ENCODE data around the gene NASP. TPM values are rescaled to one million over a fixed set of nuclear protein-coding genes. Genes with fewer than 3 reads are reported as not detected.
A peak's percentile ranks its signal among the peaks of the same experiment; 100 is the strongest.

Gene NASP
- total and polyA plus RNA-seq, 2 of the 13 experiments (the other 11 are each of a cell fraction or from before 2014, with no cell fraction given) = 132 to 256 TPM

GRCh38 chr1:45554198-45554597, 29.6 kb upstream of the NASP start (continued):
- TF ChIP-seq, protein P1, sequence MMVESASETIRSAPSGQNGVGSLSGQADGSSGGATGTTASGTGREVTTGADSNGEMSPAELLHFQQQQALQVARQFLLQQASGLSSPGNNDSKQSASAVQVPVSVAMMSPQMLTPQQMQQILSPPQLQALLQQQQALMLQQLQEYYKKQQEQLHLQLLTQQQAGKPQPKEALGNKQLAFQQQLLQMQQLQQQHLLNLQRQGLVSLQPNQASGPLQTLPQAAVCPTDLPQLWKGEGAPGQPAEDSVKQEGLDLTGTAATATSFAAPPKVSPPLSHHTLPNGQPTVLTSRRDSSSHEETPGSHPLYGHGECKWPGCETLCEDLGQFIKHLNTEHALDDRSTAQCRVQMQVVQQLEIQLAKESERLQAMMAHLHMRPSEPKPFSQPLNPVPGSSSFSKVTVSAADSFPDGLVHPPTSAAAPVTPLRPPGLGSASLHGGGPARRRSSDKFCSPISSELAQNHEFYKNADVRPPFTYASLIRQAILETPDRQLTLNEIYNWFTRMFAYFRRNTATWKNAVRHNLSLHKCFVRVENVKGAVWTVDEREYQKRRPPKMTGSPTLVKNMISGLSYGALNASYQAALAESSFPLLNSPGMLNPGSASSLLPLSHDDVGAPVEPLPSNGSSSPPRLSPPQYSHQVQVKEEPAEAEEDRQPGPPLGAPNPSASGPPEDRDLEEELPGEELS (CRISPR knock-in tag; IDR thresholded peaks at IDR 0.05) = peak; percentile 31; the same call in 1 of the 2 replicates
- TF ChIP-seq MAX (IDR thresholded peaks at IDR 0.05) (peak; percentile 24; the same call in 1 of the 2 replicates), ZNF792 (CRISPR knock-in tag; IDR thresholded peaks at IDR 0.05) (no peak), JUND (CRISPR knock-in tag; IDR thresholded peaks at IDR 0.05) (no peak), MED1 (CRISPR knock-in tag; IDR thresholded peaks at IDR 0.05) (0 out of 2 replicates have a peak, but pooled peaks have one; percentile 21), TGIF2 (CRISPR knock-in tag; IDR thresholded peaks at IDR 0.05) (no peak), HNRNPH1 (optimal IDR thresholded peaks at IDR 0.05; ENCODE audit: low read depth, low read length) (no peak), ZNF121 (CRISPR knock-in tag; IDR thresholded peaks at IDR 0.05) (peak; percentile 87), SP4 (CRISPR knock-in tag; IDR thresholded peaks at IDR 0.05) (0 out of 2 replicates have a peak, but pooled peaks have one; percentile 20), SAP130 (CRISPR knock-in tag; IDR thresholded peaks at IDR 0.05; ENCODE audit: low read depth) (peak; percentile 24; the same call in 1 of the 2 replicates), ZNF879 (CRISPR knock-in tag; IDR thresholded peaks at IDR 0.05) (no peak), RAD21 (CRISPR knock-in tag; IDR thresholded peaks at IDR 0.05) (no peak), CEBPZ (IDR thresholded peaks at IDR 0.05; ENCODE audit: low read length) (no peak)
- TF ChIP-seq, protein P2, sequence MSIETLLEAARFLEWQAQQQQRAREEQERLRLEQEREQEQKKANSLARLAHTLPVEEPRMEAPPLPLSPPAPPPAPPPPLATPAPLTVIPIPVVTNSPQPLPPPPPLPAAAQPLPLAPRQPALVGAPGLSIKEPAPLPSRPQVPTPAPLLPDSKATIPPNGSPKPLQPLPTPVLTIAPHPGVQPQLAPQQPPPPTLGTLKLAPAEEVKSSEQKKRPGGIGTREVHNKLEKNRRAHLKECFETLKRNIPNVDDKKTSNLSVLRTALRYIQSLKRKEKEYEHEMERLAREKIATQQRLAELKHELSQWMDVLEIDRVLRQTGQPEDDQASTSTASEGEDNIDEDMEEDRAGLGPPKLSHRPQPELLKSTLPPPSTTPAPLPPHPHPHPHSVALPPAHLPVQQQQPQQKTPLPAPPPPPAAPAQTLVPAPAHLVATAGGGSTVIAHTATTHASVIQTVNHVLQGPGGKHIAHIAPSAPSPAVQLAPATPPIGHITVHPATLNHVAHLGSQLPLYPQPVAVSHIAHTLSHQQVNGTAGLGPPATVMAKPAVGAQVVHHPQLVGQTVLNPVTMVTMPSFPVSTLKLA (IDR thresholded peaks at IDR 0.05) = peak; percentile 55; the same call in 1 of the 2 replicates

Measured in HepG2 (cell line).